ENCODE data around the gene RALGAPA1.

DNA sequence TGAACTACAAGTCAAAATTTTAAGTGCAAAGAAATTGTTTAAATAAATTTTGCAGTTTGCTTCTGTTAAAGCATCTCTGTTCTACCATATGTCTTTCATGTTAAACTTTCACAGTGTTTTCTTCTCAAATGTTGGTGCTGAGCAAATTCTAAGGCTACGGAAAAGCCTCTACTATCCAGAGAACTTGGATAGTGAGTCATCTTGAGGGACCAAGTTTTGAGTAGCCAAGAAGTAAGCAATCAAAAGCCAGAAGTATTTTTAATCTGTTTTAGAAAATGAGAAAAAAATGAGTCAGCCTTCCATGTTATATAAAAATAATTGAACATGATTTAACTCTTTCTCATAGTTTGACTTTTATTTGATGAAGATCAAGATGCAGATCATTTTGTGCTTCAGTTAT is 20.4 kb upstream of the RALGAPA1 start:
- no peak for TF ChIP-seq TAF1 (conservative IDR thresholded peaks at IDR 0.05)
- TF ChIP-seq, protein P1, sequence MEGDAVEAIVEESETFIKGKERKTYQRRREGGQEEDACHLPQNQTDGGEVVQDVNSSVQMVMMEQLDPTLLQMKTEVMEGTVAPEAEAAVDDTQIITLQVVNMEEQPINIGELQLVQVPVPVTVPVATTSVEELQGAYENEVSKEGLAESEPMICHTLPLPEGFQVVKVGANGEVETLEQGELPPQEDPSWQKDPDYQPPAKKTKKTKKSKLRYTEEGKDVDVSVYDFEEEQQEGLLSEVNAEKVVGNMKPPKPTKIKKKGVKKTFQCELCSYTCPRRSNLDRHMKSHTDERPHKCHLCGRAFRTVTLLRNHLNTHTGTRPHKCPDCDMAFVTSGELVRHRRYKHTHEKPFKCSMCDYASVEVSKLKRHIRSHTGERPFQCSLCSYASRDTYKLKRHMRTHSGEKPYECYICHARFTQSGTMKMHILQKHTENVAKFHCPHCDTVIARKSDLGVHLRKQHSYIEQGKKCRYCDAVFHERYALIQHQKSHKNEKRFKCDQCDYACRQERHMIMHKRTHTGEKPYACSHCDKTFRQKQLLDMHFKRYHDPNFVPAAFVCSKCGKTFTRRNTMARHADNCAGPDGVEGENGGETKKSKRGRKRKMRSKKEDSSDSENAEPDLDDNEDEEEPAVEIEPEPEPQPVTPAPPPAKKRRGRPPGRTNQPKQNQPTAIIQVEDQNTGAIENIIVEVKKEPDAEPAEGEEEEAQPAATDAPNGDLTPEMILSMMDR (IDR thresholded peaks at IDR 0.05; ENCODE audit: low read depth, low read length, missing input control): no peak
